Astrocyte (in vitro differentiated cells and primary cell): ENCODE results near the gene C19orf53. TPM values are rescaled to one million over a fixed set of nuclear protein-coding genes. Genes with fewer than 3 reads are reported as not detected.
"Not testable (repeated sequence)": the region's sequence is repeated elsewhere in the genome, so short reads cannot be mapped to it uniquely, and the experiment has no call there.

Source experiments
- DNase-seq: peaks from one replicate; pipeline ENCODE4 v3.0.0-alpha.2; 2010; ENCODE audit warnings: low read depth
- FAIRE-seq: peaks from 2 replicates; lab custom pipeline; 2011; peaks lifted over from hg19 to GRCh38; lab: Jason Lieb, UNC
- H2AFZ ChIP-seq: 2 replicates; pipeline ENCODE4 v1.6.0; 2012; ENCODE audit warnings: low read depth, low read length, inconsistent platforms
- H3K27ac ChIP-seq: 2 replicates; pipeline ENCODE4 v1.5.1; 2011; ENCODE audit warnings: low read depth, low read length, inconsistent platforms
- H3K27me3 ChIP-seq: 2 replicates; pipeline ENCODE4 v1.6.0; 2011; ENCODE audit warnings: low read length, inconsistent platforms; ENCODE audit not compliant: insufficient read depth
- H3K36me3 ChIP-seq: 2 replicates; pipeline ENCODE4 v1.5.1; 2011; ENCODE audit warnings: low read length, inconsistent platforms; ENCODE audit not compliant: insufficient read depth
- H3K4me1 ChIP-seq: 2 replicates; pipeline ENCODE4 v1.5.1; 2011; ENCODE audit warnings: low read length, inconsistent platforms; ENCODE audit not compliant: insufficient read depth
- H3K4me2 ChIP-seq: 2 replicates; pipeline ENCODE4 v1.6.0; 2012; ENCODE audit warnings: low read length, inconsistent platforms
- H3K4me3 ChIP-seq: 2 replicates; pipeline ENCODE4 v1.5.1; 2011; ENCODE audit warnings: low read depth, mild to moderate bottlenecking, low read length, inconsistent platforms; ENCODE audit not compliant: insufficient read depth
- H3K79me2 ChIP-seq: 2 replicates; pipeline ENCODE4 v1.6.0; 2012; ENCODE audit warnings: mild to moderate bottlenecking, low read length, inconsistent platforms; ENCODE audit not compliant: insufficient read depth
- H3K9ac ChIP-seq: 2 replicates; pipeline ENCODE4 v1.6.0; 2012; ENCODE audit warnings: mild to moderate bottlenecking, low read length, inconsistent platforms
- H3K9me3 ChIP-seq: 2 replicates; pipeline ENCODE4 v1.5.1; 2012; ENCODE audit warnings: low read depth, mild to moderate bottlenecking, low read length, inconsistent platforms; ENCODE audit not compliant: insufficient read depth
- H4K20me1 ChIP-seq: 2 replicates; pipeline ENCODE4 v1.6.0; 2012; ENCODE audit warnings: low read length, inconsistent platforms; ENCODE audit not compliant: insufficient read depth
- H3K27ac Mint-ChIP-seq: one replicate; pipeline ENCODE4 v1.8.0; 2021; ENCODE audit warnings: mild to moderate bottlenecking, mixed read lengths; ENCODE audit not compliant: unreplicated experiment
- H3K27me3 Mint-ChIP-seq: one replicate; pipeline ENCODE4 v1.8.0; 2021; ENCODE audit warnings: low read depth, mixed read lengths; ENCODE audit not compliant: unreplicated experiment
- H3K36me3 Mint-ChIP-seq: one replicate; pipeline ENCODE4 v1.8.0; 2021; ENCODE audit warnings: low read depth, mixed read lengths; ENCODE audit not compliant: unreplicated experiment
- H3K4me1 Mint-ChIP-seq: one replicate; pipeline ENCODE4 v1.8.0; 2021; ENCODE audit warnings: low read depth, mixed read lengths; ENCODE audit not compliant: unreplicated experiment
- H3K4me3 Mint-ChIP-seq: one replicate; pipeline ENCODE4 v1.8.0; 2021; ENCODE audit warnings: mild to moderate bottlenecking, moderate library complexity, mixed read lengths; ENCODE audit not compliant: unreplicated experiment
- H3K9me3 Mint-ChIP-seq: one replicate; pipeline ENCODE4 v1.8.0; 2021; ENCODE audit warnings: mild to moderate bottlenecking, mixed read lengths; ENCODE audit not compliant: unreplicated experiment
- CTCF ChIP-seq: IDR thresholded peaks from 2 replicates; pipeline ENCODE4 v1.5.1; 2011; ENCODE audit warnings: low read depth, mild to moderate bottlenecking, inconsistent platforms, low read length, moderate library complexity; ENCODE audit not compliant: insufficient read depth
- EZH2 ChIP-seq: IDR thresholded peaks from 2 replicates; pipeline ENCODE4 v1.6.1; 2012; ENCODE audit warnings: mild to moderate bottlenecking, low read length, inconsistent platforms; ENCODE audit not compliant: insufficient read depth
- total RNA-seq: library from RNA; stranded (reverse); gene quantifications from 2 replicates; pipeline ENCODE4 v1.2.1, GENCODE V29; 2021

C19orf53 gene
- total RNA-seq, 1 donor from 2014 or later, result 138 TPM

- no peak overlapping the region for H3K27ac Mint-ChIP-seq
- Histone ChIP-seq H3K36me3 (no peaks in the 10 kb centered on the region), H3K9me3 (no peaks in the 10 kb centered on the region), H3K4me1 (peaks cover 14% of the 10 kb centered on the region), H3K9ac (no peak overlapping the region), H3K27me3 (no peaks in the 10 kb centered on the region), H2AFZ (peak overlapping the region; percentile 44), H3K4me3 (peak overlapping the region; percentile 81), H3K27ac (no peak overlapping the region), H3K4me2 (peak overlapping the region; percentile 65), H3K79me2 (peaks cover 25% of the 10 kb centered on the region), H4K20me1 (peaks cover 3% of the 10 kb centered on the region)
- DNase-seq (no peak), FAIRE-seq (no peak)
- peak overlapping the region; percentile 96 for H3K4me3 Mint-ChIP-seq
- TF ChIP-seq CTCF (no peak), EZH2 (no peak)
- H3K36me3 Mint-ChIP-seq, result peaks cover 6% of the 10 kb centered on the region
- H3K9me3 Mint-ChIP-seq, result peaks cover 5% of the 10 kb centered on the region
- no peaks in the 10 kb centered on the region for H3K27me3 Mint-ChIP-seq
- H3K4me1 Mint-ChIP-seq, result no peaks in the 10 kb centered on the region
Measured at GRCh38 chr19:13747098-13747453, 27.2 kb upstream of the C19orf53 start.

- DNase-seq (peak; percentile 53), FAIRE-seq (no peak)
- Mint-ChIP-seq H3K9me3 (peaks cover 5% of the 10 kb centered on the region), H3K4me3 (peak overlapping the region; percentile 96), H3K27ac (peak overlapping the region; percentile 87), H3K4me1 (no peaks in the 10 kb centered on the region), H3K36me3 (peaks cover 8% of the 10 kb centered on the region), H3K27me3 (no peaks in the 10 kb centered on the region)
- H3K27me3 ChIP-seq, result no peaks in the 10 kb centered on the region
- H3K27ac ChIP-seq, result peak overlapping the region; percentile 78
- H3K4me1 ChIP-seq, result peaks cover 5% of the 10 kb centered on the region
- H3K79me2 ChIP-seq, result peaks cover 25% of the 10 kb centered on the region
- peak overlapping the region; percentile 96 for H3K4me2 ChIP-seq
- TF ChIP-seq EZH2, result no peak
- TF ChIP-seq CTCF, result no peak
- peak overlapping the region; percentile 90 for H3K9ac ChIP-seq
- H2AFZ ChIP-seq, result peak overlapping the region; percentile 27
- peaks cover 4% of the 10 kb centered on the region for H3K36me3 ChIP-seq
- no peaks in the 10 kb centered on the region for H3K9me3 ChIP-seq
- peak overlapping the region; percentile 81 for H3K4me3 ChIP-seq
- peaks cover 3% of the 10 kb centered on the region for H4K20me1 ChIP-seq
Measured at GRCh38 chr19:13748169-13748828, 26.0 kb upstream of the C19orf53 start.

- Histone ChIP-seq H3K9me3 (no peaks in the 10 kb centered on the region), H3K36me3 (peaks cover 19% of the 10 kb centered on the region), H3K27me3 (no peaks in the 10 kb centered on the region), H4K20me1 (peaks cover 3% of the 10 kb centered on the region), H3K4me2 (no peak overlapping the region), H3K4me1 (peaks cover 5% of the 10 kb centered on the region), H3K4me3 (no peak overlapping the region), H3K27ac (no peak overlapping the region), H3K9ac (no peak overlapping the region), H2AFZ (no peak overlapping the region), H3K79me2 (peaks cover 25% of the 10 kb centered on the region)
- Mint-ChIP-seq H3K4me3 (no peak overlapping the region), H3K36me3 (peaks cover 20% of the 10 kb centered on the region), H3K9me3 (peaks cover 5% of the 10 kb centered on the region), H3K4me1 (no peaks in the 10 kb centered on the region), H3K27me3 (no peaks in the 10 kb centered on the region), H3K27ac (no peak overlapping the region)
- TF ChIP-seq EZH2 (no peak), CTCF (no peak)
- FAIRE-seq (no peak), DNase-seq (no peak)
Measured at GRCh38 chr19:13751436-13751835, 22.8 kb upstream of the C19orf53 start.

GRCh38 chr19:13753622-13754021 is 20.6 kb upstream of the C19orf53 start:
- not testable (repeated sequence) for H3K27me3 Mint-ChIP-seq, H4K20me1 ChIP-seq, H3K9ac ChIP-seq, H3K4me1 ChIP-seq, H3K27me3 ChIP-seq, DNase-seq, H3K9me3 ChIP-seq, H3K9me3 Mint-ChIP-seq, H3K4me3 ChIP-seq, H3K4me3 Mint-ChIP-seq, FAIRE-seq, H3K4me1 Mint-ChIP-seq, H3K27ac Mint-ChIP-seq, H3K4me2 ChIP-seq, H2AFZ ChIP-seq, H3K27ac ChIP-seq
- peaks cover 30% of the 10 kb centered on the region for H3K36me3 ChIP-seq
- H3K79me2 ChIP-seq, result peaks cover 17% of the 10 kb centered on the region
- H3K36me3 Mint-ChIP-seq, result peaks cover 29% of the 10 kb centered on the region
